H9 (cell line): ENCODE results near the gene USP40. TPM values are rescaled to one million over a fixed set of nuclear protein-coding genes. Genes with fewer than 3 reads are reported as not detected.

Experiments
- DNase-seq: peaks from one replicate; pipeline ENCODE4 v3.0.0-alpha.2; 2017
- H2AFZ ChIP-seq: one replicate; pipeline ENCODE4 v1.6.1; 2013; ENCODE audit warnings: mild to moderate bottlenecking, low read length, control low read depth, moderate library complexity
- H2AK5ac ChIP-seq: 2 replicates; pipeline ENCODE4 v1.6.1; 2013; ENCODE audit warnings: low read length, control low read depth, mixed read lengths; ENCODE audit not compliant: insufficient read length
- H2BK120ac ChIP-seq: one replicate; pipeline ENCODE4 v1.6.1; 2013; ENCODE audit warnings: low read depth, mild to moderate bottlenecking, low read length, control low read depth, inconsistent platforms; ENCODE audit not compliant: poor library complexity, severe bottlenecking
- H2BK12ac ChIP-seq: 2 replicates; pipeline ENCODE4 v1.6.1; 2013; ENCODE audit warnings: low read length, control low read depth, mixed read lengths, low read depth; ENCODE audit not compliant: insufficient read length
- H2BK15ac ChIP-seq: 2 replicates; pipeline ENCODE4 v1.6.1; 2013; ENCODE audit warnings: low read depth, low read length, control low read depth
- H2BK20ac ChIP-seq: one replicate; pipeline ENCODE4 v1.6.1; 2013; ENCODE audit warnings: low read depth, mild to moderate bottlenecking, low read length, control low read depth, inconsistent platforms; ENCODE audit not compliant: poor library complexity, severe bottlenecking
- H2BK5ac ChIP-seq: 2 replicates; pipeline ENCODE4 v1.6.1; 2013; ENCODE audit warnings: low read length, control low read depth, mixed read lengths; ENCODE audit not compliant: insufficient read length
- H3K14ac ChIP-seq: 2 replicates; pipeline ENCODE4 v1.6.1; 2013; ENCODE audit warnings: low read length, control low read depth; ENCODE audit not compliant: insufficient read depth
- H3K18ac ChIP-seq: 2 replicates; pipeline ENCODE4 v1.6.1; 2013; ENCODE audit warnings: low read depth, mild to moderate bottlenecking, mixed read lengths, low read length, control low read depth; ENCODE audit not compliant: insufficient read length
- H3K23ac ChIP-seq: 2 replicates; pipeline ENCODE4 v1.6.1; 2013; ENCODE audit warnings: low read length, control low read depth, mixed read lengths, low read depth; ENCODE audit not compliant: insufficient read length
- H3K23me2 ChIP-seq: 2 replicates; pipeline ENCODE4 v1.6.1; 2013; ENCODE audit warnings: low read depth, mild to moderate bottlenecking, mixed read lengths, low read length, control low read depth; ENCODE audit not compliant: insufficient read length, poor library complexity, severe bottlenecking
- H3K27ac ChIP-seq: 2 replicates; pipeline ENCODE4 v1.5.1; 2013; ENCODE audit warnings: low read length, control low read depth, mixed read lengths, low read depth; ENCODE audit not compliant: insufficient read length
- H3K27me3 ChIP-seq: 2 replicates; pipeline ENCODE4 v1.6.1; 2013; ENCODE audit warnings: low read length, control low read depth, inconsistent platforms; ENCODE audit not compliant: insufficient read depth
- H3K4ac ChIP-seq: 2 replicates; pipeline ENCODE4 v1.6.1; 2013; ENCODE audit warnings: low read depth, mild to moderate bottlenecking, control low read depth, inconsistent platforms, low read length, moderate library complexity
- H3K4me1 ChIP-seq: 2 replicates; pipeline ENCODE4 v1.6.1; 2013; ENCODE audit warnings: low read length, control low read depth, inconsistent platforms; ENCODE audit not compliant: insufficient read depth
- H3K4me2 ChIP-seq: 2 replicates; pipeline ENCODE4 v1.6.1; 2013; ENCODE audit warnings: low read length, control low read depth, mixed read lengths; ENCODE audit not compliant: insufficient read length, insufficient read depth
- H3K56ac ChIP-seq: 2 replicates; pipeline ENCODE4 v1.6.1; 2013; ENCODE audit warnings: low read depth, mild to moderate bottlenecking, mixed read lengths, low read length, control low read depth; ENCODE audit not compliant: insufficient read length
- H3K79me1 ChIP-seq: 2 replicates; pipeline ENCODE4 v1.6.1; 2013; ENCODE audit warnings: low read depth, mild to moderate bottlenecking, moderate library complexity, low read length, control low read depth, inconsistent platforms; ENCODE audit not compliant: insufficient read depth, poor library complexity, severe bottlenecking
- H3K79me2 ChIP-seq: 2 replicates; pipeline ENCODE4 v1.6.1; 2013; ENCODE audit warnings: low read length, control low read depth, inconsistent platforms; ENCODE audit not compliant: insufficient read depth
- H3K9ac ChIP-seq: 2 replicates; pipeline ENCODE4 v1.6.1; 2013; ENCODE audit warnings: low read length, control low read depth, mixed read lengths; ENCODE audit not compliant: insufficient read length; ENCODE audit errors: extremely low read depth
- H3K9me3 ChIP-seq: one replicate; pipeline ENCODE4 v1.6.1; 2013; ENCODE audit warnings: low read depth, low read length, inconsistent platforms; ENCODE audit not compliant: control insufficient read depth
- H3T11ph ChIP-seq: one replicate; pipeline ENCODE4 v1.6.1; 2013; ENCODE audit warnings: mild to moderate bottlenecking, low read length, control low read depth, inconsistent platforms
- H4K20me1 ChIP-seq: one replicate; pipeline ENCODE4 v1.6.1; 2013; ENCODE audit not compliant: control insufficient read depth, insufficient read length, insufficient read depth
- H4K5ac ChIP-seq: 2 replicates; pipeline ENCODE4 v1.6.1; 2013; ENCODE audit warnings: low read depth, mild to moderate bottlenecking, mixed read lengths, low read length, control low read depth; ENCODE audit not compliant: insufficient read length
- H4K8ac ChIP-seq: replicated peaks from 2 replicates; pipeline ENCODE4 v1.6.1; 2013; ENCODE audit warnings: low read length, control low read depth, mixed read lengths, low read depth; ENCODE audit not compliant: insufficient read length
- H4K91ac ChIP-seq: 2 replicates; pipeline ENCODE4 v1.6.1; 2013; ENCODE audit warnings: low read depth, mild to moderate bottlenecking, moderate library complexity, mixed read lengths, low read length, control low read depth; ENCODE audit not compliant: insufficient read length
- H3K27ac Mint-ChIP-seq, 3 experiments: 2 replicates in 2 of 3; 3 replicates in 1 of 3; pipeline ENCODE4 v1.8.0; 2020 to 2021; ENCODE audit warnings: mixed read lengths in 3 of 3, mild to moderate bottlenecking in 1 of 3, moderate library complexity in 1 of 3
- H3K27me3 Mint-ChIP-seq: 2 replicates; pipeline ENCODE4 v1.8.0; 2021; ENCODE audit warnings: low read depth, mild to moderate bottlenecking, moderate library complexity, mixed read lengths
- H3K36me3 Mint-ChIP-seq, 3 experiments: 2 replicates in 2 of 3; 3 replicates in 1 of 3; pipeline ENCODE4 v1.8.0; 2020 to 2021; ENCODE audit warnings: low read depth in 3 of 3, mixed read lengths in 3 of 3; ENCODE audit not compliant: insufficient read depth in 1 of 3
- H3K4me1 Mint-ChIP-seq, 2 experiments: 2 replicates each; pipeline ENCODE4 v1.8.0; 2020; ENCODE audit warnings: mixed read lengths in 2 of 2
- H3K4me3 Mint-ChIP-seq, 2 experiments: 2 replicates in 1 of 2; 3 replicates in 1 of 2; pipeline ENCODE4 v1.8.0; 2020 to 2021; ENCODE audit warnings: mild to moderate bottlenecking in 2 of 2, mixed read lengths in 2 of 2, moderate library complexity in 1 of 2
- H3K9me3 Mint-ChIP-seq, 2 experiments: 2 replicates in 1 of 2; 3 replicates in 1 of 2; pipeline ENCODE4 v1.8.0; 2020; ENCODE audit warnings: mild to moderate bottlenecking in 2 of 2, mixed read lengths in 2 of 2, moderate library complexity in 1 of 2
- WGBS: extraction: QIAGEN DNeasy Blood & Tissue Kit; methylation state at CpG from one replicate; pipeline ENCODE4 v1.1.7; 2013; ENCODE audit warnings: missing lambda C conversion rate, low lambda C conversion rate, mixed read lengths; ENCODE audit not compliant: insufficient read length; ENCODE audit errors: extremely low coverage; 5-methylcytosine and 5-hydroxymethylcytosine counted together
- total RNA-seq: library from RNA; stranded (reverse); gene quantifications from 2 replicates; pipeline ENCODE4 v1.2.1, GENCODE V29; 2021
- TF ChIP-seq, protein P1 (sequence below): fragments of 200-600 bp; sonication (generic); conservative IDR thresholded peaks from 3 replicates; pipeline ENCODE4 v1.8.0; 2021; ENCODE audit warnings: antibody characterized with exemption, mild to moderate bottlenecking

Gene USP40
- total RNA-seq, 1 experiment from 2014 or later: 7.5 TPM

GRCh38 chr2:233448220-233448559, 118.4 kb downstream of the USP40 start:
- TF ChIP-seq, protein P1, sequence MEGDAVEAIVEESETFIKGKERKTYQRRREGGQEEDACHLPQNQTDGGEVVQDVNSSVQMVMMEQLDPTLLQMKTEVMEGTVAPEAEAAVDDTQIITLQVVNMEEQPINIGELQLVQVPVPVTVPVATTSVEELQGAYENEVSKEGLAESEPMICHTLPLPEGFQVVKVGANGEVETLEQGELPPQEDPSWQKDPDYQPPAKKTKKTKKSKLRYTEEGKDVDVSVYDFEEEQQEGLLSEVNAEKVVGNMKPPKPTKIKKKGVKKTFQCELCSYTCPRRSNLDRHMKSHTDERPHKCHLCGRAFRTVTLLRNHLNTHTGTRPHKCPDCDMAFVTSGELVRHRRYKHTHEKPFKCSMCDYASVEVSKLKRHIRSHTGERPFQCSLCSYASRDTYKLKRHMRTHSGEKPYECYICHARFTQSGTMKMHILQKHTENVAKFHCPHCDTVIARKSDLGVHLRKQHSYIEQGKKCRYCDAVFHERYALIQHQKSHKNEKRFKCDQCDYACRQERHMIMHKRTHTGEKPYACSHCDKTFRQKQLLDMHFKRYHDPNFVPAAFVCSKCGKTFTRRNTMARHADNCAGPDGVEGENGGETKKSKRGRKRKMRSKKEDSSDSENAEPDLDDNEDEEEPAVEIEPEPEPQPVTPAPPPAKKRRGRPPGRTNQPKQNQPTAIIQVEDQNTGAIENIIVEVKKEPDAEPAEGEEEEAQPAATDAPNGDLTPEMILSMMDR: peak; percentile 61; the same call in 2 of the 3 replicates
- Mint-ChIP-seq H3K9me3 (no peaks in the 10 kb centered on the region; a peak in 1 of 5 replicates), H3K27me3 (no peaks in the 10 kb centered on the region; the same call in 1 of the 2 replicates), H3K27ac (no peak overlapping the region), H3K4me1 (peaks cover 7 to 15% of the 10 kb centered on the region in 2 experiments), H3K4me3 (no peak overlapping the region), H3K36me3 (peaks cover 13 to 19% (median 14%) of the 10 kb centered on the region in 3 experiments)
- H3K56ac ChIP-seq: no peak overlapping the region
- H2BK20ac ChIP-seq: no peak overlapping the region
- H4K5ac ChIP-seq: no peak overlapping the region
- H3K23ac ChIP-seq: no peak overlapping the region
- H3K79me2 ChIP-seq: no peaks in the 10 kb centered on the region
- no peak overlapping the region for H3K27ac ChIP-seq
- no peak overlapping the region for H3K4me2 ChIP-seq
- H3K27me3 ChIP-seq: no peaks in the 10 kb centered on the region
- H3K4me1 ChIP-seq: 0 out of 2 replicates have a peak, but pooled peaks cover 2% of the 10 kb centered on the region
- no peak overlapping the region for H3K18ac ChIP-seq
- H2AFZ ChIP-seq: no peak overlapping the region
- no peak overlapping the region for H2BK15ac ChIP-seq
- no peak overlapping the region for H2BK120ac ChIP-seq
- H3K79me1 ChIP-seq: no peaks in the 10 kb centered on the region
- no CpG with 5 or more reads among the region's 11 CpGs for WGBS
- H3K14ac ChIP-seq: no peak overlapping the region
- no peaks in the 10 kb centered on the region for H3K23me2 ChIP-seq
- H3K4ac ChIP-seq: no peak overlapping the region
- H2BK12ac ChIP-seq: no peak overlapping the region
- no peaks in the 10 kb centered on the region for H3K9me3 ChIP-seq
- no peak overlapping the region for H4K8ac ChIP-seq
- no peak overlapping the region for H3T11ph ChIP-seq
- no peak overlapping the region for H4K91ac ChIP-seq
- no peak overlapping the region for H2BK5ac ChIP-seq
- peak; percentile 67 for DNase-seq
- no peak overlapping the region for H2AK5ac ChIP-seq
- H4K20me1 ChIP-seq: no peaks in the 10 kb centered on the region
- no peak overlapping the region for H3K9ac ChIP-seq
